Stimulated activated CD8-positive, alpha-beta memory T cell treated with anti-CD3 and anti-CD28 coated beads, Interleukin-7, amount 100 ng/mL, for 48 hours (primary cell): ENCODE results near the gene TOR1B.
A peak's percentile ranks its signal among the peaks of the same experiment; 100 is the strongest.
"Not testable (repeated sequence)": the region's sequence is repeated elsewhere in the genome, so short reads cannot be mapped to it uniquely, and the experiment has no call there.

ENCODE experiments used
- DNase-seq, 2 donors: peaks; one replicate each; pipeline ENCODE4 v3.0.0-alpha.2; 2020; ENCODE audit warnings: low read depth in 1 of 2; ENCODE audit errors: extremely low read depth in 1 of 2

TOR1B gene

GRCh38 chr9:129776096-129776495 lies 26.9 kb upstream of the TOR1B start:
- DNase-seq, result not testable (repeated sequence)

DNA sequence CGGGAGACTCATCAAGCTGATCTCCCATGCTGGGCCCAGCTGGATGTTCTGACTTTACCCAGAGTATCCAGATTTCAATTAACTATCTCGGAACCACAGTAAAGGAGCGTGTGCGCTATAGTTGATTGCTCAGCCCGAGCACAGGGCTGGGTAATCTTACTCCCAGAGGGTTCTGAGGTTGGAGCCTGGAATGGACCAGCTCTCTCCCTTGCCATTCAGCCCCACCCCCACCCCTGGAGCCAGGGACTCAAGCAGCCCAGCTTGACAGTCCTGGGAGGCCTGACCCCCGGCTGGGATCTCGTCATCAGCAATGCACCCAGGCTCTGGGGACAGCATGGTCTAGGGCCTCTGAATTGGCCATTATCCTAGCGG lies 26.4 kb upstream of the TOR1B start:
- DNase-seq, result no peak

GRCh38 chr9:129776938-129777768 lies 25.8 kb upstream of the TOR1B start:
- DNase-seq, result peak; percentile 47 to 67

DNA sequence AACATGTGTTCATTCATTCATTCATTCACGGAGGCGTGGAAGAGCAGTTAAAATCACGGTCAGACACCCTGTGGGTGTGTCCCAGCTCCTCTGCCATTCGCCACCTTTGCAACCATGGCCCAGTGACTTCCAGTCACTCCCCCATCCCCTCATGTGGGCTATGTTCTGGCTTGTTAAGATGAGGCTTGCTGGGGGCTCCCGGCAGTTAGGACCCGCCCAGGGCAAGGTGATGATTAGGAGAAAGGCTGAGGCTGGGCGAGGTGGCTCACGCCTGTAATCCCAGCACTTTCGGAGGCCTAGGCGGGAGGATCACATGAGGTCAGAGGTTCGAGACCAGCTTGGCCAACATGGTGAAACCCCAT lies 25.2 kb upstream of the TOR1B start:
- DNase-seq, result no peak

DNA sequence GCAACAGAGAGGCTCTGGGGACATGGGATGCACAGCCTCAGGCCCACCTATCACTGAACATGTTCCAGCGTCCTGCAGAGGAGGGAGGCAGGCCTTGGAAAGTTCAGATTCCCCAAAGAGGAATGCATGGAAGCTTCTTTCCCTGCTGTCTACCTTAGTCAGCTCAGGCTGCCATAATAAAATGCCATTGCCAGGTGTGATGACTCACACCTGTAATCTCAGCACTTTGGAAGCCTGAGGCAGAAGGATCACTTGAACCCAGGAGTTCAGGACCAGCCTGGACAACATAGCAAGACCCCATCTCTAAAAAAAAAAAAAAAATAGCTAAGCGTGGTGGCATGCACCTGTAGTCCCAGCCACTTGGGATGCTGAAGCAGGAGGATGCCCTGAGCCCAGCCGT lies 24.5 kb upstream of the TOR1B start:
- no peak for DNase-seq

DNA sequence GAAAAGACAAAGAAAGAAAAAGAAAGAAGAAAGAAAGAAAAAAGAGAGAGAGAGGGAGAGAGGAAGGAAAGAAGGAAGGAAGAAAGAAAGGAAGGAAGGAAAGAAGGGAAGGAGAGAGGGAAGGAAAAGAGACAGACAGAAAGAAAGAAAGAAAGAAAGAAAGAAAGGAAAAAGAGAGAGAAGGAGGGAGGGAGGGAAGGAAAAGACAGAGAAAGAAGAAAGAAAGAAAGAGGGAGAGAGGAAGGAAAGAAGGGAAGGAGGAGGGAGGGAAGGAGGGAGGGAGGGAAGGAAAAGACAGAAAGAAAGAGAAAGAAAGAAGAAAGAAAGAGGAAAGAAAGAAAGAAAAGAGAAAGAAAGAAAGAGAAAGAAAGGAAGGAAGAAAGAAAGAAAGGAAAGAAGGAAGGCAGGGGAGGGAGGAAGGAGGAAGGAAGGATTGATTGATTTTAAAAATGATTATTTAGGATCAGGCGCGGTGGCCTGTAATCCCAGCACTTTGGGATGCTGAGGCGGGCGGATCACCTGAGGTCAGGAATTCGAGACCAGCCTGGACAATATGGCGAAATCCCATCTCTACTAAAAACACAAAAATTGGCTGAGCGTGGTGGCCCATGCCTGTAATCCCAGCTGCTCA lies 23.3 kb upstream of the TOR1B start:
- DNase-seq, result no peak

GRCh38 chr9:129781131-129781530 lies 21.9 kb upstream of the TOR1B start:
- no peak for DNase-seq

DNA sequence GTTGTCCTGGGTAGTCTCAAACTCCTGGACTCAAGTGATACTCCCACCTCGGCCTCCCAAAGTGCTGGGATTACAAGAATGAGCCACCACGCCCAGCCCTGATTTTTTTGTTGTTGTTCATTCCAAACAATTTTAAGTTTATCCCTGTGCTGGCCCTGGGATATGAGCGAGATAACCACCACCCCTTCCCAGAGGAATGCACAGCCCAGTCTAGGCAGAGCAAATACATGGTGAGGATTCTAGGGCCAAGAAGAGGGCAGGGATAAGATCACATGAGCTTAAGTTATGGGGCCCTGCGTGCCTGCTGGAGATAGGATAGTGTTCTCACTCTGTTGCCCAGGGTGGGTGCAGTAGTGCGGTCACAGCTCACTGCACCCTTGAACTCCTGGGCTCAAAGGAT lies 21.0 kb upstream of the TOR1B start:
- DNase-seq, result no peak

GRCh38 chr9:129783516-129784361 lies 19.2 kb upstream of the TOR1B start:
- DNase-seq, result peak; percentile 25 to 50

GRCh38 chr9:129784970-129785369 lies 18.0 kb upstream of the TOR1B start:
- not testable (repeated sequence) for DNase-seq

- DNase-seq, result no peak
Measured at GRCh38 chr9:129785866-129786265, 17.1 kb upstream of the TOR1B start.

- DNase-seq, result no peak
Measured at GRCh38 chr9:129786481-129786880, 16.5 kb upstream of the TOR1B start.

DNA sequence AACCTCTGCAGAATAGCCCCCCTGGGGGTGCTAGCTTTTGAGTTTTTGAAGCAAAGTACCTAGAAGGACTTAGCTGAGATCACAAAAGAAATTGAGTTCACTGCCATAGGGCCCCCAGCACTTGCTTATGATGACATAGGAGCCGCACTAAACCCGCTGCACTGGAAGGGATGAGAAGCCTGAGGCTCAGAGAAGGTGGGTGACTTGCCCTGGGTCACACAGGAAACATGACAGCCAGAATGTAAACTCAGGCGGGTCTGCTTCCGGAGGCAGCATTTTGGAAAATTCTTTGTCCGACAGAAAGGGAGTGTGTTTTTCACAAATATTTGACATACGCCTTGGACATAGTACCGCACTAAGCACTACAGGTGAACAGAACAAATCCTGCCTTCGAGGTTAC lies 8.4 kb upstream of the TOR1B start:
- no peak for DNase-seq

DNA sequence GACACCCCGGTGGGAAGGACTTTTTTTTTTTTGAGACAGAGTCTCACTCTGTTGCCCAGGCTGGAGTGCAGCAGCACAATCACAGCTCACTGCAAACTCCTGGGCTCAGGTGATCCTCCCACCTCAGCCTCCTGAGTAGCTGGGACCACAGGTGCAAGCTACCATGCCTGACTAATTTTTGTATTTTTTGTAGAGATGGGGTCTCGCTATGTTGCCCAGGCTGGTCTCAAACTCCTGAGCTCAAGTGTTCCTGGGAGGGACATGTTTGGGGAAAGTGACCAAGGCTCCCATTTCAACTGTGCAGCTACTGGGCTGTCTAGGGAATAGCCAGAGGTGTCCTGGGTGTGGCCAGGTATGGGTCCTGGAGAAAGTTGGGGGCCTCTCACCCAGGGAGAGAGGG lies 7.0 kb upstream of the TOR1B start:
- not testable (repeated sequence) for DNase-seq

DNA sequence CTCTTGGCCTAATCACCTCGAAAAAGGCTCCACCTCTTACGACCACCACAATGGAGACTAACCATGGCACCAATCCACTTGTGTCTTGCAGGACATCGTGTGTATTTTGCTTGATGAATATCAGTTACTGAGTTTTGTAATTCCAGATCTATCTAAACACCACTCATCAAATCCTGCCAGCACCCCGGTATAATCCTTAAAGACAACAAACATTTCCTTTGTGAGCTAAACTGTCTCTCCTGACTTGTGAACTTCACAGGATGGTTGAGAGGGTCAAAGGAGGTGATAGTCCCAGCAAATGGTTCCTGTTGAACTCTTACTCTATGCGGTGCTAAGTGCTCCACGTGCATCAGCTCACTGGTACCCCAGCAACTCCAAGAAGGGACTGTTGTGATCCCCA lies 4.0 kb upstream of the TOR1B start:
- no peak for DNase-seq

DNA sequence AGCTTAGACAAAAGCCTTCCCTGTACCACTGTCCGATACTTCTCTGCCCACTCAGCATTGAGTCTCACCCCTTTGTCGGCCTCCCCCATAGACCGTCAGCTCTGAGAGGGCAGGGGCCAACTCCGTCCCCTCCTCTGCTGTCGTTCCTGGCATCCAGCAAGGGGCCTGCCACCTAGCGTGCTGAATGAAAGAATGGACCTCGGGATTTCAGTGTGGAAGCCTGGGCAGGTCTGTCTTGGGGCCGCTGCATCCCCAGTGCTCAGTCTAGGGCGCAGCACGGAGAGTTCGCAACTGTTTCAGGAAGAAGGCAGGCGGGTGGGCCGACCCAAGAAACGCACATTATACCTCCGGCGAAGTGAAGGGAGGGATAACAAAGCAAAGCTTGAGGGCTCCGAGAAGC lies 1.5 kb upstream of the TOR1B start:
- DNase-seq, result no peak

DNA sequence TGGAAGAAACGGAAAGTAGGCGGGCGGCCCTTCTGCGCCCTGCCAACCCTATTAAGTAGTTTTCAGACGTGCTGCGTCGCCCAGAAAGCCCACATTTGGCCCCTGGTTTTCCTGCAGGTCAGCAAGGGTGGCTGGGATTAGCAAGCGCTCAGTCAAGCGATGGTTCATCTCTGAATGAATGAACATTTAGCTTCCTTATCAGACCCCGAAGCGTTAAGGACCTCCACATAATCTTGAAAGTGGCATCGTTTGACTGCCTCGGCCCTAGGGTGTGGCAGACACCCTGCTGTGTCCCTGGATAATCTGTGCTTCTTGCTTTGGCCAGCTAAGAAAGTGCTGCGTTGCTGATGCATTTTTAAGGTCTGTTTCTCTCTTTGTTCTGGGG lies 684 bp downstream of the TOR1B start:
- peak in 1 of 2 donors; percentile 4 for DNase-seq

- no peak for DNase-seq
Measured at GRCh38 chr9:129806061-129806460, 3.1 kb downstream of the TOR1B start.

GRCh38 chr9:129809346-129809745 lies 6.4 kb downstream of the TOR1B start:
- no peak for DNase-seq

DNA sequence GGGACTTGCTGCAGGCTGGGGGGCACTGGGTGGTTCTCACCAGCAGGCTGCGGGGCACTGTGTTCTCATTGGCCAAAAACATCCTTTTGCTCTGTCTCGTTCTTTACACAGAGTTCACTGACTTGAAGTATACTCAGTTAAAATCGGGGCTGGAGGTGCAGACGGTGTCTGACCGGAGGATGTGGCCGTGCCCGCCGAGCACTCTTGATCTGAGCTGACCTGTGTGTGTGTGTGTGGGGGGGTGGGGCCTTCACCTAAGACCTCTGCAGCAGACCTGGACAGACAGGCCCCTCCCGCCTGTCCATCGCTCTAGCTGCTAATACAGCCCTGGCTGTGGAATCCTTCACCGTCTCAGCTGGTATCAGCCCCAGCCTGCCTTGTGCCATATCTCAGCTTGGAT lies 7.1 kb downstream of the TOR1B start:
- DNase-seq, result no peak

- no peak for DNase-seq
Measured at GRCh38 chr9:129810788-129811187, 7.8 kb downstream of the TOR1B start.

GRCh38 chr9:129811967-129812363 lies 9.0 kb downstream of the TOR1B start:
- no peak for DNase-seq
